NOMO-1 (cell line): ENCODE data around the gene TMEM181.
"Not testable (repeated sequence)": the region's sequence is repeated elsewhere in the genome, so short reads cannot be mapped to it uniquely, and the experiment has no call there.

ENCODE experiments used
- DNase-seq, 2 experiments: peaks; one replicate each; lab custom pipeline; 2025; ENCODE audit not compliant: unreplicated experiment in 2 of 2; lab: John Stamatoyannopoulos, UW

Gene TMEM181, protein sequence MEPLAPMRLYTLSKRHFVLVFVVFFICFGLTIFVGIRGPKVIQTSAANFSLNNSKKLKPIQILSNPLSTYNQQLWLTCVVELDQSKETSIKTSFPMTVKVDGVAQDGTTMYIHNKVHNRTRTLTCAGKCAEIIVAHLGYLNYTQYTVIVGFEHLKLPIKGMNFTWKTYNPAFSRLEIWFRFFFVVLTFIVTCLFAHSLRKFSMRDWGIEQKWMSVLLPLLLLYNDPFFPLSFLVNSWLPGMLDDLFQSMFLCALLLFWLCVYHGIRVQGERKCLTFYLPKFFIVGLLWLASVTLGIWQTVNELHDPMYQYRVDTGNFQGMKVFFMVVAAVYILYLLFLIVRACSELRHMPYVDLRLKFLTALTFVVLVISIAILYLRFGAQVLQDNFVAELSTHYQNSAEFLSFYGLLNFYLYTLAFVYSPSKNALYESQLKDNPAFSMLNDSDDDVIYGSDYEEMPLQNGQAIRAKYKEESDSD

GRCh38 chr6:158559895-158560835 is at the start of gene TMEM181:
Gene TMEM181, plus strand, starts transcription at chr6:158560091. Its CDS starts 134 bp downstream, at chr6:158560225.
- peak; percentile 82 to 84 for DNase-seq

DNA sequence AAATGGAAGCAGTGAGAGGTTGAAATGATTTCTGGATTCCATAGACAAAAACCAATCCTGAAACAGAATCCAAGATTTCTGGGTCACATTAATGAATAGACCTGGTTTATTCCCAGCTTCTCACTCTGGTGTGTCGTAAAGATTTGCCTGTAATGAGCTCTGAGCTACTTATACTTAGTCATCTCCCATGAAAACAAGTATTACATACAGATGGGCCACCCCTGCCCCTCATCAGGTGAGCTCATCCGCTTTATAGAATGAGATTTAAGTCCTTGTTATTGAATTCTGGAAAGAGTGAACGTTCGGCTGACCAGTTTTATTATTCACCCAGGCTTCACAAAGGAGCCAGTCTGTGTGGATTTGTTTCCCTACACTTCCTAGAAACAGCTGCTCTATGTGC is 47.1 kb upstream of the TMEM181 start:
- DNase-seq = no peak

GRCh38 chr6:158514176-158514575 is 45.7 kb upstream of the TMEM181 start:
- DNase-seq = no peak

DNA sequence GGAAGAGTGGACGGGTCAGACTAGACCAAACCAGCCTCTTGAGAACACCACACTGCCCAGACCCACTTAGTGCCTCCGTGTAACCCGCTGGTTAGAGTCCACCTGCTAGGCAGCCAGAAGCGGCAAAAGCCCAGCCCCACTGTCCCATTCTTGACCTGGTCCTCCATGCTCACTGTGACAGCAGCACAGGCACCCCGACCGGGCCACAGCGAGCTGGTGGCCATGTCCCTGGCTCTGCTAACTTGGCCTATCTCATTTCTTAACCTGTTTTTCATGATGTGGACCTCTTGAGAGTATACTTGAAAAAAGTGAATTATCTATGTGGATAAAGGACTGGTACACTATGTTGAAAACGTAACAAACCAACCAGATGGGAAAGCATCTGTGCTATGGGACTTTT is 44.9 kb upstream of the TMEM181 start:
- no peak for DNase-seq

DNA sequence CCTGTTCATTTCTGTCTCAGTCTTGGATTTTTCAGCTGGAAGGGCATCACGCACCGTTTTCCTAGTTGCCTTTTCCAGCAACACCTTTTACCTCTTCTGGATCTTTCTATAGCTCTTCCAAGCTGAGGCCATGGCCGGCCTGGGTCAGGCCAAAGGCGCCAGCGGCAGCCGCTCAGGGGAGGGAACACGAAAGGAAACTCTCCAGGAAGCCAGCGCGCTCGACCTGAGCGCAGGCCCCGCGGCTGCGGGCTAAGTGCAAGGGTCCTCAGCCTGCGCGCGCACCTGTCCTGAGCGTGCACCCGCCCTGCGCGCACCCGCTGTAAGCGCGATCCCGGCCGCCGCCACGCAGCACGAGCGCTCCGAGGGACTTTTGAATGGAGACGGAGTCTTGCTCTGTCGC is 43.8 kb upstream of the TMEM181 start:
- no peak for DNase-seq

GRCh38 chr6:158517038-158517437 is 42.9 kb upstream of the TMEM181 start:
- DNase-seq = no peak

DNA sequence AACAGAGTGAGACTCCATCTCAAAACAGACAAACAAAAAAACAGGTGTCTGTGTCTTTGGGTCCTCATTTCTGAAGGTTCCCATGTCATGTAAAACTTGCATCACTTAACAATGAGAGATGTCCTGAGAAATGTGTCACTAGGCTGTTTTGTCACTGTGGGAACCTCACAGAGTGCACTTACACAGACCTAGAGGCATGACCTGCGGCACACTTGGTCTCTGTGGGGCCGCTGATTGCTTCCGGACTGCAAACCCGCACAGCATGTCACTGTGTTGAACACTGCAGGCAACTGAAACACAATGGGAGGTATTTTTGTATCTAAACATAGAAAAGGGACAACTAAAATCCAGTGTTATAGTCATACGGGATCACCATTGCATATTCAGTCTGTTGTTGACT is 42.3 kb upstream of the TMEM181 start:
- DNase-seq = no peak

- DNase-seq = peak; percentile 58 to 61
Observed at GRCh38 chr6:158518191-158519127, 41.4 kb upstream of the TMEM181 start.

- DNase-seq = no peak
Observed at GRCh38 chr6:158519300-158519699, 40.6 kb upstream of the TMEM181 start.

- no peak for DNase-seq
Observed at GRCh38 chr6:158519761-158520160, 40.1 kb upstream of the TMEM181 start.

GRCh38 chr6:158520975-158521374 is 38.9 kb upstream of the TMEM181 start:
- DNase-seq = not testable (repeated sequence)

- DNase-seq = no peak
Observed at GRCh38 chr6:158521759-158522158, 38.1 kb upstream of the TMEM181 start.

DNA sequence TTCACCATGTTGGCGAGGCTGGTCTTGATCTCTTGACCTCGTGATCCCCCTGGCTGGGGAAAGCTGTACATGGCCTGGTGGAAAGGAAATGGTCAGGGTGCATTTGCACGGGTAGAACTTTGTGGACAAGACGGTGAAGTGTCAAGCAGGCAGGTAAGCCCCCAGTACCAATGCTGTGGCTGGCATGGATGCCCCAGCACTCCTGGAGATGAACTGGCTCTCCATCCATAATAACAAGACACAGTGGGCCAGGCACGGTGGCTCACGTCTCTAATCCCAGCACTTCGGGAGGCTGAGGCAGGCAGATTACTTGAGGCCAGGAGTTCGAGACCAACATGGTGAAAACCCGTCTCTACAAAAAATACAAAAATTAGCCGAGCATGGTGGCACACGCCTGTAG is 37.3 kb upstream of the TMEM181 start:
- no peak for DNase-seq

DNA sequence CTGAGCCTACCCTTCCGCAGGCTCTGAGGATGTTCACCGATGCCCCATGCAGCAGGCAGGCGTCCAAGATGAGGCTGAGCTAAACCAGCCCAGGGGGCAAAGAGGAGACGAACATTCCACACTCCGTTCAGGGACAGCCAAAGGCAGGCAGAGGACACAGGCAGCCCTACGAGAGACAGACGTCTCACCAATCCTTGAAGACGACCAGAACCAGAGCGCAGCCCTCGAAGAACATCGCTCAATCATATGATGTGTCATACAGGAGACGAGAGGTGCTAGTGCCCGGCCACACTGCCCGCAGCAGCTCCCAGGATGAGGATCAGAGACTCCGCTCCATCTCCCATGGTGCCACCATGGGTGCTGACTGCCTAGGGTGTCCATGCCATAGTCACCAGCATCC is 35.6 kb upstream of the TMEM181 start:
- DNase-seq = no peak

GRCh38 chr6:158527858-158528257 is 32.0 kb upstream of the TMEM181 start:
- DNase-seq = not testable (repeated sequence)

- DNase-seq = no peak
Observed at GRCh38 chr6:158528826-158529225, 31.1 kb upstream of the TMEM181 start.

DNA sequence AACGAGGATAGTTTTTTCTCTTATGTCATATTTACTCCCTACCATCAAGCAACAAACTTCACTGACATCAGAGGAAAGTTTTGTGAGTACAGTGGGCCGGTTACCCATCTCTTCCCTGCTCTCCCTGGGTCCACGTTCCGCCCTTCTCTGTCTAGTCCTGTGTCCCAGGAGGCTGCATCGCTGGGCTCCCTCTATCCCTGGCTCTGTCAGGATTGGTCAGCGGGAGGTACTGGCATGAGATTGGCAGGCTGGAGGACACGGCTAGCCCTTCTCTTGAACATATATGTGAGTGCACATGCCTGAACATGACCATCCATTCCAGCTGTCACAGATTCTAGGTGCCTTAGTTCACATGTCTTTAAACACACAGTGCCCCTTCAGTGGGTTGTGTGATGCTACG is 30.3 kb upstream of the TMEM181 start:
- no peak for DNase-seq

GRCh38 chr6:158531566-158531965 is 28.3 kb upstream of the TMEM181 start:
- DNase-seq = no peak

DNA sequence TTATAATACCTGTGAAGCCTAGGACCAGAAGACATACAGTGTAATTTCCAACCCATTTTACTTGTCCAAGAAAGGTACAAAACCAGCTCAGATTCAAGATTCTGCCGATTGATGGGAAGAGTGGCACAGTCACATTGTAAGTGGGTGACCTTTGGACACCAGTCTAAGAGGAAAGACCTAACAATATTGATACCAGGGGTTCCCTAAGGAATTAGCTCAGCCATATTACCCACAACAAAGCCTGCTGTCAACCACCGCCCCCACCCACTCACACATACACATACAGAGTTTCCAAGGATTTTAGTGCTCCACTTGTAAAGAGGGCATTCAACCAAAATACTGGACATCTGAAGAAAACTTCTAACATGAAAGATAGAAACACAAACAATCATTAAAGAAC is 27.9 kb upstream of the TMEM181 start:
- DNase-seq = no peak

GRCh38 chr6:158536084-158536890 is 23.6 kb upstream of the TMEM181 start:
- DNase-seq = peak in 1 of 2 experiments; percentile 40
